ENCODE data around the gene NCOA5.
A peak's percentile ranks its signal among the peaks of the same experiment; 100 is the strongest.

The NCOA5 gene

DNA sequence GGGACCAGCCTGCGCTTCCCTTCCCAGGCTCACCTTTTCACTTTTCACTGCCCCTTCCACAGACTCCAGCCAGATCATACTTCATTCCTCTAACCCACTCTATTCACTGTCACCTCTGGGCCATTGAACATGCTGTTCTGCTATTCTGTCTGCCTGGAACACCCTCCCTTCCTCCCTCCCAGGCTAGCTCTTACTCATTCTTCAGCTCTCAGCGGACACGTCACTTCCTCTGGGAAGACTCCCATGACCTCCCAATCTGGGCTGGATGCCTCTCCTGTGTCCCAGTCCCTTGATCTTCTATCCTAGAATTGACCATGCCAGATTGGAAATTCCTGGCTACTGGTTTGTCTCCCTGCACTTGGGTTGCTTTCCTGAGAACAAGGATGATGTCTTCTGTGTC, 55.7 kb downstream of the NCOA5 start:
- no peak for DNase-seq

DNA sequence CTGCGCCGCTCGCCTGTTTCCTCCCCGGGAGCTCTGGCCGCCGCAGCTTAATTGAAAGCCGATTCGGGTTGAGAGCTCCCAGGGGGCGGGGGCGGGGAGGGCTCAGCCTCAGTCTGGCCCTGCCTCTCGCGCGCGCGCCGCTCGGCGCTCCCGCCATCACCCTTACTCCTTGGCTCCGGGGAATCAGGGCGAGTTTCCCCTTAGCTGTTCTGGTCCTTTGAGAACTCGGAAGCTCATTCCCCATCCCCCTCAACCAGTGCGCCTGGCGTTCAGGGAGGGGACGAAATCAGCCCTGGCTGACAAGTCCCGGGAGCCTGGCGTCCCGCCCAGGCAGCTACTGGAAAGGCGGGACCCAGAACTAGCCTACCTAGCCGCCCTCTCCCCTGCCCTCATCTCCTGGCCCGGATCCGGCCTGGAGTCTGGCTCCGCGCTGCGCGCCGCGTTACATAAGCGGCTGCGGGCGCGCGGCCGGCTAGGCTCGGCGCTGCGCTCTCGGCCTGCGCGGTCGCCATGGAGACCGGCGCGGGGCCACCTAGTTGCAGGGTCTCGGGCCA, 58.0 kb downstream of the NCOA5 start:
- peak; percentile 53 for DNase-seq

DNA sequence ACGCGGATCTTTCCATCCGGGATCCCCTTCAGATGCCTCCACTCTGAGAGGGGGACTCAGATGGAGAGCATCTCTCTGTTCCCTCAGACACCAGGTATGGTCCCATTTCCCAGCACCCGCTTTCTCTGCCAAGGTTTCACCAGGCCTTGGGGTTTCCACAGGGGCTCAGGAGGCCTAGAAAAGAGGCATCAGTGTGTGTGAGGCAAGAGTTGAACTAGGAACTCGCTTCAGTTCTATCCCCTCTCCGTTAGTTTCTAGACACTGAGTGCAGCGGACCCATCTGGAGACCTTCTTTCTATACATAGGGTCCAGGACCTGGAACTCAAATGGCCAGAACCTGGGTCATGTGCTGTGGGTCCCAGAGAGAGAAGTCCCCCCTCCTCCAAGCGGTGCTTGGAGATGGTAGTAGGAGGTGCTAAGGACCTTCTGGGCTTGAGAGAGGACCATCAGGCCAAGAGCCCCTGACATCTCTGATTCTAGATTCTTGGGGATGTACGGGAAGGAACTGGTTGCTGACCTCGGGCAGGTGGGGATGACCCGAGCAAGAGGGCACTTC, 58.7 kb downstream of the NCOA5 start:
- DNase-seq = no peak

DNA sequence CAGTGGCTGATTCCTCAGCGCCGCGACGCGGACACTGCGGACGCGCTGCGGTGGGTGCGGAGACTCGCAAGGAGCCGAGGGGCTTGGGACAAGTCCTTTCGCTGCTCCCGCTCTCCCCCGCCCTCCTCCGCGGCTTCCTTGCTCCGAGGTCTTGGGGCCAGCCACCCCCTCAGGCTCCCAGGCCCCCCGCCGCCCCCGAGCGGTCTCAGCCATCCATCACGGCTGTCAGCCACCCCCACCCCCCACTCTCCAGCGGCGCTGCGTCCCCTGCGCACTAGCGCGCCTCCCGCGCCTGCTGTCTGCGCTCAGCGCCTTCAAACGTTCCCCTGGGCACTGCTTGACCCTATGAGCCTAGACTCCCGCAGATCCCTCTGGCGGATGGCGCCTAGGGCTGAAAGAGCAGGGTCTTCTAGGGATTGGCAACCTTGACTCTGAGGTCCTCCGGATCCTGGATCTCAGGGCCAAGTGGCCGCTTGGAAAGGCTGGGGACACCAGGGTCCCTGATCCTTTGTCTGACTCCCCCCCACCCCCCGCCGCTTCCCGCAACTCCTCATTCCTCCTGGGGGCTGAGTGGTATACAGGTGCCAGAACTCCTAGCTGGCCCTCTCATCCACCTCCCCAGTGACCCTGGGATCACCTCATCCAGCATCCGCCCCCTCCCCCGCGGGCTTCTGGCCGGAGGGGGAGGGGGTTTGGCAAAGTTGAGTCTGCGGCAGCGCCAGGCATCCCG, 59.3 kb downstream of the NCOA5 start:
- no peak for DNase-seq

DNA sequence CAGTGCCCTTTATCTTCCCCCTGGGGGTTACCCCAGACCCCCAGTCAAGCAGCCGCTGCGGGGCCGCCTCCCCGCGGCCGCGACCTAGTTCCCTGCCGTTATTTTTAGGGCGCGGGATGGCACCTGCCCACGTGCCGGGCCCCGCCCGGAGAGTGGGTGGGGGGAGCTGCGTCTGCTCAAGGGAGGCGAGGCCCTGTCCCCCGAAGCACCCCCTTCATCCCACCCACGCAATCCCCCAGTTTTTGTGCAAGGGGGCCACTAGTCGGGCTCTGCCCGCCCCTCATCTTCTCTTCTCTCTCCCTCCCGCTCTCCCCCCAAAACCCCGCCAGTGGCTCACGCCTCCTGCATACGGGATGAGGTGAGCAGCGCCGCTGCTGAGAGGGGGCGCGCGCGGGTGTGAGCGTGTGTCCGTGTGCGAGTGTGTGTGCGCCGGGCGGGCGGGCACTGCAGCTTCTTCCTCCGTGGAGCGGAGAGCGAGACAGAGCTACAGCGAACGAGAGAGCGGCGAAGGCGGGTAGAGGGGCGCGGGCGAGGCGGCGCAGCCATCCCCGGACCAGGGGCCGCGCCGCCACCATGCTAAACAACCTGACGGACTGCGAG, 60.9 kb downstream of the NCOA5 start, which contains the start of gene SLC12A5:
SLC12A5 (plus strand) TSS at position 444 of the 600 bp plus-strand sequence; CDS start at position 574, 130 bp downstream.
- no peak for DNase-seq

DNA sequence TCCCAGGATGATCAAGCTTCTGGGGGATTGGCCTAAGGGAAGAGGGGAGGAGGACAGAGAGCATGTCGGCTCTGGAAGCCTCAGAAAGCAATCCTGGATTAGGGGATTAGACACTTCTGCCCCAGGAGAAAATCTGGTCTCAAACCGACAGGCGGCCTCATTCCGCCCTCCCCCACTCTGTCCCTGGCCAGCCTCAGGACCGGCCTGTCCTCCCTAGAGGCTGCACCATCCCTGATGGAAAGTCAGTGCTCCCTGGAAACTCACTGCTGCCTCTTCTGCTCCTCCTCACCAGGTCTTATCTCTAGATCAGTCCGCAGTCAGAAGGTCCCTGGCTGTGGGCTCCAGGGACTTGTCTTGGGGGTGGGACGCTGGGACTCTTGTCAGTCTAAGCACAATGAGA, 61.7 kb downstream of the NCOA5 start:
- no peak for DNase-seq

DNA sequence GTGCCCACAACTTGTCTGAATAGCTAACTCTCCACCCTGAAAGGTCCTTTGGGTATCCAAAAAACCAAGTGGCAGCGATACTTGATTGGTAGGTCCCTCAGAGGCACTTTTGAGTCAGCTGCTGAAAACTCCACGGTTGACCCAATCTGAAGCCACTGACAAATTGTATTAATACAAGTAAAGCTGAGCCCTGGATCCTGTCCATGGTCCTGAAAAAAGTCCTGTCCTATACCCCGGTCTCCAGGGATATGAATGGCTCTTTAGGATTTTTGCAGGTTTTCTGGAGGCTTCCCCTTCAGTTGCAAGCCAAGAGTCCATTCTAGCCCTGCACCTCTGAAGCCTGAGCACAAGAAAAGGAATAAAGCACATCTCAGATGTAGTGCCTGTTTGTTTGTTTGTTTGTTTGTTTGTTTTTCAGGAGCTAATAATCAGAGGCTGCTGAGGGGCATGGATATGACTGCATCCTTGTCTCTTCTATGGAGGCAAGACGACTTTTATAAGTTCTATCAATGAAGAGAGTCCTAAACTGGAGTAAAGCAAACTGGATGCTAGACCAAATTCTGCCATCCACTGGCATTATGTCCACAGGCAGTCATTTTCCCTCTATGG, 62.4 kb downstream of the NCOA5 start:
- DNase-seq = no peak

DNA sequence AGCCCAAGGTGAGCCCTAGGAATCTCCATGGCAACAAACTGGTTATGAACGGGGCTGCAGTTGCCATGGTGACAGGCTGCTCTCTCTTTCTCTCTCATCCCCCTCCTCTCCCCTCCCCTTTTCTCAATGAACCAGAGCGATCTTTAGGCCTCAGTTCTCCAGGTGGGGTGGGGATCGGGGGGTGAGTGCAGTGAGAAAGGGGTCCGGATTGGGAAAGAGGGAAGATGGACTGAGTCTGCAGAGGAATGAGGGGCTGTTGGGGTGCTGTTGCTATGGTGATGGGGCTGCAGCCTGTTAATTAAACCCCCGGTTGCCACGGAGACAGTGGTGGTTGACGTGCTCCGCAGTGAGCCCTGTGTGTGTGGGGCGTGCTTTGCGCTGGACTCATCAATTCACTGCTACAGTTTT, 64.4 kb downstream of the NCOA5 start:
- DNase-seq = no peak

DNA sequence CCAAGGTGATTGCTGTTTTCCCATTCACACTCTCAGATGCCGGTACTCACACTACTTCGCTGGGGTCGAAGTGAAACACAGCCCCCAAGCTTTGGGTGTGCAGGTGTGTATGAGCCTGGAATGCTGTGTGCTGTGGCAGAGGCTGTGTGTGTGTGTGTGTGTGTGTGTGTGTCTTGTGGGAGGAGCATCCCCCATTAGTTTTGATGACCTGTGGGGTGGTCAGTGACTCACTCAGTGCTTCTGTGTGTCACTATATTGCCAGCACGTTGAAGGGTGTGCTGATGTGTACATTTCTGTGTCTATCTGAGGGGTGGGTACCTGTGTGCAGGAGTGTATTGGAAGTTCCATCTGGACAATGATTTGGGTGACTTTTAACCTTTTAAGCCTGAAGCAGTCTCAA, 65.8 kb downstream of the NCOA5 start:
- no peak for DNase-seq

DNA sequence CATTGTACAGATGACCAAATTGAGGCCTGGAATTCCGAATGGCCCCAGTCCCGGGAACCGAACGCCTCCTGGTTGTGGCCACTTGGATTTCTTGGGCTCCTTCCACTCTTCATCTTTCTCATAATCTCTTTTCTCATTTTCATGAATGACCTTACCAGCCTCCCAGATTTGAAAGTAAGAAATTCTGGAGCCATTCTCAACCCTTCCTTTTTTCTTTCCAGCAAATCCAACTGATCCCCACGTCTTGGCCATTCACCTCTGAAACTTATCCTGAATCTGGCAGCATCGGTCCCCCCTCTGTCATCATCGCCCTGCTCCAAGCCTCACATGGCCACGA, 66.6 kb downstream of the NCOA5 start:
- no peak for DNase-seq

DNA sequence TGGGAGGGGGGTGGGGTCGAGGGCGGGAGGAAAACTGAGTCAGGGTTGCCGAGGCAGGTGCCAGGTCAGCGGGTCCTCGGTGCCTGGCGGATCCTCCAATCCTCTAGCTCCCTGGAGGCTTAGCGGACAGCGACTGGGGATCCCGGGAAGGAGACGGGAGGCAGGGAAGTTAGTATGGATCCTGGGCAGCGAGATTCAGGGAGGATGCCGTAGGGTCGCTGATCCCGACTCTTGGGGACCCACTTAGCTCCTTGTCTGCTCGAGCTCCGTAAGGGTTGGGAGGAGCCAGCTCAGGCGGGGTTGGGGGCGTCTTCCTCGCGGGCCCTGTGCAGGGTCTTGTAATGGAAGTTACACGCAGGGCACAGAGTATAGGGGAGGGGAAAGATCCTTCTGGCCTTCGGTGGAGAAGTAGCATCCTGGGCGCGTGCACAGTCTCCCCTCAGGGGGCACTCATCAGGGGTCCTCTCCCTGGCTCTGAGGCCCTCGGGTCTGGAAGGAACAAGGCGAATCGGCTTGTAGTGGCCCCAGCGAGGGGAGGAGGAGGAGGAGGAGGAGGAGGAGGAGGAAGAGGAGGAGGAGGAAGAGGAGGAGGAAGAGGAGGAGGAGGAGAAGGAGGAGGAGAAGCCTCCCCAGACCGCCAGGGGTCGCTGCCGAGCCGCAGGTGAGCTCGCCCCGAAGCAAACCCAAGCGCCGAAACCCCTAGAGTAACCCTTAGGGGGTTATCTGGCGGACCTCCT, 67.2 kb downstream of the NCOA5 start:
- DNase-seq = no peak

DNA sequence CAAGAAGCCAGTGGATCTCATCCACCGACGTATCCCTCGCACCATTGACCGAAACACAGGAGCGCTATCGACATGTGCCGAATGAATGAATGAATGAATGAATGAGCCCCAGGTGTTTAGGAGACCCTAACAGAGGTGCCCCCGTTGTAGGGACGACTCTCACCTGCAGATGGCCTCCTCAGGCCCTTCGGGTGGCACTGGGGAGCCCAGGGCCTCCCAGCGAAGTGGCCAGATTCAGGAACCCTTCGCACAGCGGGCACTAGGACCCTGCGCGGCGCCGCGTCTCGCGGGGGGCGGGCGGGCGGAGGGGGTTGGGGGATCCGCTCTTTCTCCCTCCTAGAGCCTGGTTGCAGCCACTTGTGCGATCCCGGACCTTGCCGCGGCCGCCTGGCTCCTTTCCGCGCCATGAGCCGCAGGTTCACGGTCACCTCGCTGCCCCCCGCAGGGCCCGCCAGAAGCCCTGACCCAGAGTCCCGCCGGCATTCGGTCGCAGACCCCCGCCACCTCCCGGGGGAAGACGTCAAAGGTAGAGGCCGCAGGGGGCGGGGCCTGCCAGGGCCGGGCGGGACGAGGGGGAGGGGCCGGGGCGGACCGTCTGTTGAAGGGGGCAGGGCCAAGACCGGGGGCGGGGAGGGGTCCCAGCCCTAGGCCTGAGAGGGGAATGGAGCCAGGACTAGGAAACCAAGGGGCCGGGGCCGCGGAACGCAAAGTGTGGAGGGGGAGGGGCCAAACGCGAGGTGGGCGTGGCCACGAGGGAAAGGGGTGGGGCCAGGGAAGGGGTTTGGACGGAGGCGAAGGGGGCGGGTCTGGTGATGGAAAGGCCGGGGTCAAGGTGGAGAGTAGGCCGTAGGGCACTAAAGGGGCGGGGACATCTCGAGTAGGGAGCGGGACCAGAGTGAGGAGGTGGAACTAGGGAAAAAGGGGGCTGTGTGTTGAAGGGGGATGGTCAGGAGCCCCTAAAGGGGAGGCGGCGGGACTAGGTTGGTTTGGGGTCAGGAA, 68.1 kb downstream of the NCOA5 start:
- DNase-seq = no peak

DNA sequence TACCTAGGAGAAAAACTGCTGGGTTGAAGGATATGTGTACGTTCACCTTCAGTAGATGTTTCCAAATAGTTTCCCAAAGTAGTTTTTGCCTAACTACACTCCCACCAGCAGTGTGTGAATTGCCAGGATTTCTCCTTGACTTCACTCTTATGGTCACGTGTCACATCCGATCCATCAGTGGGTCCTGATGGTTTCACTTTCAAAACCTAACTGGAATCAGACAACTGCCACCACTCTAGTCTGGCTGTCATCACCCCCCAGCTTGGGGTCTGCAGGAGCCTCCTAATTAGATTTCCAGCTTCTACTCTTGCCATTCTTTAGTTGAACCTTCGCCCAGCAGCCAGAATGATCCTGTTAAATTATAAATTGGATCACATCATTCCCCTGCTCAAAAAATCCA, 69.2 kb downstream of the NCOA5 start:
- no peak for DNase-seq

DNA sequence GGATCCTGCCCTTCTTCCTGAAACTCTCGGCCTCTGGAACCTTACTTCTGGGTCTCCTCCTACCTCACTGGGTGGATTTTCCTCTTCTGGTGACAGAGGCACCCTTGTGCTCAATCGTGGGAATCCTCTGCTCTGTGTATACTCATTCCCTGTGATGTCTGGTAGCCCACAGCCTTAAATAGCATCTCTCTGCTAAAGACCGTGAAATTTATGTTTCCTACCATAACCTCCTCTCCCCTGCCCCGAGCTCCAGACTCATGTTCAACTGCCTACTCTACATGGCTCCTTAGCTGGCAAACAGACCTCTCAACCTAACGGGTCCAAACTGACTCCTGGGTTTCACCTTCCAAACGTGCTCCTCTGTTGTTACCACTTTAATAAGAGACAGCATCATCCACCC, 71.2 kb downstream of the NCOA5 start:
- no peak for DNase-seq

DNA sequence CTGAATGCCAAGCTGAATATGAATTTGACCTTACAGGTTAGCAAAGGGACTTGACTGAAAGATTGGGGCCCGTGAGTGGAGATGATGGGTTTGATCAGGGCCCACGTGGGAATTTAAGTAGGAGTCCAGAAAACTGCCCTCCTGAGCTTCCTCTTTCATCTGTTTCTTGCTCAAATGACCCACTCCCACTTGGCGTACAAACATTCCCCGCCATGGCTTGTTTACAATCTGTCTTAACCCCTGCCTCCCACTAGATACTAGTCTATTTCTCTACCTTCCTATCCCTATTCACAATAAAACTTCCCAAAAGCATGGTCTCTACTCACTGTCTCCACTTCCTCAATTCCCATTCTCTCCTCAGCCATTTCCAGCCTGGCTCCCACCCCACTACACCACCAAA, 71.7 kb downstream of the NCOA5 start:
- no peak for DNase-seq

DNA sequence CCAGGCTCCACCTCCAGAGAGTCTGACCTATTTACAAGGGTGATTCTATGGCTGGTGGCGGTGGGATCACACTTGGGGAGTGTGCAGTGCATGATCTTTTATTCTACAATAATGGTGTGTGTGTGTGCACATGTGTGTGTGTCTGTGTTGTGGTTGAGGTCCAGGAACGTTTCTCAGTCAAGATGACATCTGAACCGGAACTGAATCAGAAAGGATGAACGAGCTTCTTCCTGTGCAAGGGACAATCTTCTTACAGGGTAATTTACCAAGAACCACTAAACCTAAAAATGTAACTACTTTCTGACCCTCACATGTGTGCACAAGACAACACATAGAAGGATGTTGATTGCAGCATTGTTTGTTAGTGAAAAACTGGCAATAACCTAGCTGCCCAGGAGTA, 72.5 kb downstream of the NCOA5 start:
- no peak for DNase-seq

DNA sequence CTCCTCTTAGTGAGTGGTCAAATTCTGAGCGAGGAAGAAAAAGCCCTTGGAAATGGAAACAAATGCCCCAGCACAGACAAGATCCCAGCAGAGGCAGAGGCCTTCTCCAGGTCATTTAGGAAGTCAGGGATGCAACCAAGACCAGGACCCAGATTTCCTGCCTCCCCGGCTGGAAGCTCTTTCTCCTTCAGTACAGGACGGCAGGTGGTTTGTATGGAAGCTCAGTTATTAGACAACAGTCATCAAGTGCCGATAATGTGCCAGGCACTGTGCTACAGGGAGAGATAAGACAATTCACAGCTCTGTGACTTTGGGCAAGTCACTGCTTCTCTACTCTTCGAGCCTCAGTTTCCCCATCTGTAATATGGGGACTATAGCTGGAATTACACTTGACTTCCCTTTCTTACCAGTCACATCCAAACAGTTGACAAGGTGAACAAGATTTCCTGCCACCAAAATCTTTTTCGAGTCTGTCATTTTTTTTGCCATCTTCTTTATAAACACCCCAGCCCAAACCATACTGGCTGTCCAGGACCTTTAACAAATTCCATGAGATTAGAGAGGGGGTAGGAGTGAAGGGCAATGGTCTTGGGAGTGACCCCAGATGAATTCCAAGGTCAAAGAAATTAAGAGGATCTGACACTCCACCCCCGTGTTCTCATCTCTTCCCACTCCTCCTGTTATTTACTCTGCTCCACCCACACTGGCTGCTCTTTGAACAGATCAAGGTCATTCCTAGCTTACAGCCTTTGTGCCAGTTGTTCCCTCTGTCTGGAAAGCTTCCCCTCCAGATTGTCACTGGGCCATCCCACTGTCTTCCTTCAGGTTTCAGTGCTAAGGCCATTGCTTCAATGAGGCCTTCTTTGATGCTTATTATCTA, 75.0 kb downstream of the NCOA5 start:
- no peak for DNase-seq

DNA sequence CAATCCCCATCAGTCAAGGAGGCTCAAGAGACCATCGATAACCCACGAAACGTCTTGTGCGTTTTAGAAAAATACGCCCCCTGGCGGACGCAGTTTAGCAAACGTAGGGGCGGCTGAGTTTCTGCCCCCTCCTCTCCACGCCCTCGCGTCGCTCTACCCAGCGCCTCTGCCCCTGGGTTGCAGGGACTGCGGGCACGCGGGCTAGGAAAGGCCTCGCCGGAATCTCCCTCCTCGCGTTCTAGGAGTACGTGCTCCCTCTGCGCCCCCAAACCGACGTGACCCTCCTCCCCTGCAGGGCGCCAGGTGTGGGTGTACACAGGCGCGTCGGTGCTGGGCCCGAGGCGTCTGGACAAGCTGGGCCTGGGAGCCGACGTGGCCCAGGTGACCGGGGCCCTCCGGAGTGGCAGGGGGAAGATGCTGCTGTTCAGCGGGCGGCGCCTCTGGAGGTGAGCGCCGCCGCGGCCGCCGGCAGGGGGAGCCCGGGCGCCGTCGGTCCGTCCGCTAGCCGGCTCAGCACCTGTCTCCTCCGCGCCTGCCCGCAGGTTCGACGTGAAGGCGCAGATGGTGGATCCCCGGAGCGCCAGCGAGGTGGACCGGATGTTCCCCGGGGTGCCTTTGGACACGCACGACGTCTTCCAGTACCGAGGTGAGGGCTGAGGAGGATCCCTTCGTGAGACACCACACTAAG, 75.8 kb downstream of the NCOA5 start:
- peak; percentile 18 for DNase-seq

DNA sequence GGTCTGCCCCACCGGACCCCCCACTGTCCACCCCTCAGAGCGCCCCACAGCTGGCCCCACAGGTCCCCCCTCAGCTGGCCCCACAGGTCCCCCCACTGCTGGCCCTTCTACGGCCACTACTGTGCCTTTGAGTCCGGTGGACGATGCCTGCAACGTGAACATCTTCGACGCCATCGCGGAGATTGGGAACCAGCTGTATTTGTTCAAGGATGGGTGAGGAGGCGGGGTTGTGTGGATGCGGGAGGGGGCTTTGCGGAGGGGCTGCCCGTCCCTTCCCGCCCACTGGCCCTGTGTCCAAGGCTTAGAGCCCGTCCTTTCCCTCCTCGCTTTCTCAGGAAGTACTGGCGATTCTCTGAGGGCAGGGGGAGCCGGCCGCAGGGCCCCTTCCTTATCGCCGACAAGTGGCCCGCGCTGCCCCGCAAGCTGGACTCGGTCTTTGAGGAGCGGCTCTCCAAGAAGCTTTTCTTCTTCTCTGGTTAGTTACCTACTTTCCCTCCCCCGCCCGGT, 76.4 kb downstream of the NCOA5 start:
- no peak for DNase-seq

DNA sequence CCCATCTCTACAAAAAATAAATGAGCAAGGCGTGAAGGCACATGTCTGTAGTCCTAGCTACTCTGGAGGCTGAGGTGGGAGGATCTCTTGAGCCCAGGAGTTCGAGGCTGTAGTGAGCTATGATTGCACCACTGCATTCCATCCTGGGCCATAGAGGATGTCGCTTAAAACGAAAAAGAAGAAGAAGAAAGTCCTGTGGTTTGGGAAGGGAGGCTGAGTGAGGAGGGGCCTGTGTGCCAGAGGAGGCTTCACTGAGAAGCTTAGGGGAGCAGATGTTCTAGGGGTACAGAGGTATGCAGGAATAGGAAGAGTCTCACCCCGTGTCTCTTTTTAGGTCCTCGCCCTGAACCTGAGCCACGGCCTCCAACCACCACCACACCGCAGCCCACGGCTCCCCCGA, 76.8 kb downstream of the NCOA5 start:
- DNase-seq = no peak

Measured in NCI-H524 treated with DMSO at 0.1 percent for 48 hours (cell line).